Esophagus muscularis mucosa (tissue), 4 donors: ENCODE measurements around the gene HEYL. TPM values are rescaled to one million over a fixed set of nuclear protein-coding genes. Genes with fewer than 3 reads are reported as not detected.

ENCODE experiments used
- DNase-seq: peaks from one replicate; pipeline ENCODE4 v3.0.0-alpha.2; 2017; ENCODE audit errors: extremely low spot score
- H3K27ac ChIP-seq, 4 donors: fragments of 200-600 bp; sonication (generic); replicated peaks in 1 of 4; 1 replicate in 3 of 4; 2 replicates in 1 of 4; pipeline ENCODE4 v1.5.1; 2016 to 2019; ENCODE audit warnings: mild to moderate bottlenecking in 1 of 4
- H3K27me3 ChIP-seq, 4 donors: fragments of 200-600 bp; sonication (generic); one replicate each; pipeline versions ENCODE4 v1.5.1 to v1.6.0; 2016 to 2019
- H3K36me3 ChIP-seq, 4 donors: fragments of 200-600 bp; sonication (generic); one replicate each; pipeline ENCODE4 v1.5.1; 2016 to 2019
- H3K4me1 ChIP-seq, 4 donors: fragments of 200-600 bp; sonication (generic); one replicate each; pipeline ENCODE4 v1.5.1; 2016 to 2019
- H3K4me3 ChIP-seq, 4 donors: fragments of 200-600 bp; sonication (generic); 1 replicate in 2 of 4; 2 replicates in 2 of 4; pipeline ENCODE4 v1.5.1; 2016 to 2019; ENCODE audit warnings: mild to moderate bottlenecking in 4 of 4, moderate library complexity in 1 of 4
- H3K9me3 ChIP-seq, 4 donors: fragments of 200-600 bp; sonication (generic); 1 replicate in 3 of 4; 2 replicates in 1 of 4; pipeline ENCODE4 v1.5.1; 2016 to 2019
- EP300 ChIP-seq: sonication (generic); formaldehyde crosslinking; IDR thresholded peaks from one replicate; pipeline ENCODE4 v1.6.1; 2017; ENCODE audit warnings: antibody characterized with exemption
- POLR2A ChIP-seq: fragments of 450-650 bp; IDR thresholded peaks from one replicate; pipeline ENCODE4 v1.6.1; 2017; ENCODE audit warnings: antibody characterized with exemption, moderate library complexity, mild to moderate bottlenecking, low read depth
- POLR2AphosphoS5 ChIP-seq, 2 donors: sonication (generic); formaldehyde crosslinking; IDR thresholded peaks; one replicate each; pipeline ENCODE4 v1.6.1; 2017; ENCODE audit warnings: antibody characterized with exemption in 2 of 2
- WGBS: methylation state at CpG from one replicate; pipeline ENCODE4 v1.1.5; 2018; 5-methylcytosine and 5-hydroxymethylcytosine counted together
- intact Hi-C: fragments of 100-400 bp; cut with DNase I; formaldehyde crosslinking; loops from one replicate; pipeline ENCODE4 v1.15.1; 2023
- total RNA-seq, 4 donors: library from RNA; depleted of rRNA; stranded (reverse); fragments of >200 nt; gene quantifications; one replicate each; pipeline versions ENCODE4 v1.1.0 to v1.2.1, GENCODE V29; 2016
- TF ChIP-seq, protein P1 (sequence below), 3 experiments: fragments of 200-600 bp in 2 of 3; fragments of 450-650 bp in 1 of 3; sonication (generic) in 2 of 3; IDR thresholded peaks; one replicate each; pipeline ENCODE4 v1.5.1; 2017 to 2019; ENCODE audit warnings: antibody characterized with exemption in 3 of 3, mild to moderate bottlenecking in 2 of 3, moderate library complexity in 1 of 3

Gene HEYL
- total RNA-seq, 4 donors from 2014 or later: 5.6 to 8.8 (median 8.4) TPM

DNA sequence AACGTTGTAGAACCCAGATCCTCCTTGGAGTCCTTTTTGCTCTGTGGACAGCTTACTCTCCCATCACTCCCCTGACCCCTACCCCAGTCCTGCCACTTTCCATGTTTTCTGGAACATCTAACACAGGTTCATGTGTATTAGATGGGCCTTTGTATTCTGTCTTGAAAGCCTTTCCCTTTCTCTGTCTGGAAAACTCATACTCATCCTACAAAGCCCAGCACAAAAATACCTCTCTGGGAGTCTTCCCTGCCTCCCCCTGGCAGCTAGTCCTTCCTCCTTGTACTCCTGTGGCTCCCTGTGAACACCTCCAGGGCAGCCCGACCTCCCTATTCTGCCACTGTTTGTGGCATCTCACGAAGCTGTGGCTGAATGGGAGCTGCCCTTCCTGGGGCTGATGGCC lies 7.8 kb upstream of the HEYL start:
- H3K36me3 ChIP-seq: no peaks in the 10 kb centered on the region
- no peak for TF ChIP-seq POLR2A
- TF ChIP-seq, protein P1, sequence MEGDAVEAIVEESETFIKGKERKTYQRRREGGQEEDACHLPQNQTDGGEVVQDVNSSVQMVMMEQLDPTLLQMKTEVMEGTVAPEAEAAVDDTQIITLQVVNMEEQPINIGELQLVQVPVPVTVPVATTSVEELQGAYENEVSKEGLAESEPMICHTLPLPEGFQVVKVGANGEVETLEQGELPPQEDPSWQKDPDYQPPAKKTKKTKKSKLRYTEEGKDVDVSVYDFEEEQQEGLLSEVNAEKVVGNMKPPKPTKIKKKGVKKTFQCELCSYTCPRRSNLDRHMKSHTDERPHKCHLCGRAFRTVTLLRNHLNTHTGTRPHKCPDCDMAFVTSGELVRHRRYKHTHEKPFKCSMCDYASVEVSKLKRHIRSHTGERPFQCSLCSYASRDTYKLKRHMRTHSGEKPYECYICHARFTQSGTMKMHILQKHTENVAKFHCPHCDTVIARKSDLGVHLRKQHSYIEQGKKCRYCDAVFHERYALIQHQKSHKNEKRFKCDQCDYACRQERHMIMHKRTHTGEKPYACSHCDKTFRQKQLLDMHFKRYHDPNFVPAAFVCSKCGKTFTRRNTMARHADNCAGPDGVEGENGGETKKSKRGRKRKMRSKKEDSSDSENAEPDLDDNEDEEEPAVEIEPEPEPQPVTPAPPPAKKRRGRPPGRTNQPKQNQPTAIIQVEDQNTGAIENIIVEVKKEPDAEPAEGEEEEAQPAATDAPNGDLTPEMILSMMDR (IDR thresholded peaks at IDR 0.05): no peak
- no peak for TF ChIP-seq EP300
- TF ChIP-seq POLR2AphosphoS5 (IDR thresholded peaks at IDR 0.05): no peak
- intact Hi-C loops: no loop called here
- H3K27me3 ChIP-seq: peaks cover 0 to 5% (median 0%) of the 10 kb centered on the region in 4 donors
- no peak overlapping the region for H3K4me3 ChIP-seq
- peak overlapping the region; percentile 32 to 60 (median 44) for H3K27ac ChIP-seq
- no peaks in the 10 kb centered on the region for H3K9me3 ChIP-seq
- DNase-seq: no peak
- 79% methylated on average over 3 of the region's 3 CpGs for WGBS
- peaks cover 12 to 22% (median 20%) of the 10 kb centered on the region in 4 donors for H3K4me1 ChIP-seq

DNA sequence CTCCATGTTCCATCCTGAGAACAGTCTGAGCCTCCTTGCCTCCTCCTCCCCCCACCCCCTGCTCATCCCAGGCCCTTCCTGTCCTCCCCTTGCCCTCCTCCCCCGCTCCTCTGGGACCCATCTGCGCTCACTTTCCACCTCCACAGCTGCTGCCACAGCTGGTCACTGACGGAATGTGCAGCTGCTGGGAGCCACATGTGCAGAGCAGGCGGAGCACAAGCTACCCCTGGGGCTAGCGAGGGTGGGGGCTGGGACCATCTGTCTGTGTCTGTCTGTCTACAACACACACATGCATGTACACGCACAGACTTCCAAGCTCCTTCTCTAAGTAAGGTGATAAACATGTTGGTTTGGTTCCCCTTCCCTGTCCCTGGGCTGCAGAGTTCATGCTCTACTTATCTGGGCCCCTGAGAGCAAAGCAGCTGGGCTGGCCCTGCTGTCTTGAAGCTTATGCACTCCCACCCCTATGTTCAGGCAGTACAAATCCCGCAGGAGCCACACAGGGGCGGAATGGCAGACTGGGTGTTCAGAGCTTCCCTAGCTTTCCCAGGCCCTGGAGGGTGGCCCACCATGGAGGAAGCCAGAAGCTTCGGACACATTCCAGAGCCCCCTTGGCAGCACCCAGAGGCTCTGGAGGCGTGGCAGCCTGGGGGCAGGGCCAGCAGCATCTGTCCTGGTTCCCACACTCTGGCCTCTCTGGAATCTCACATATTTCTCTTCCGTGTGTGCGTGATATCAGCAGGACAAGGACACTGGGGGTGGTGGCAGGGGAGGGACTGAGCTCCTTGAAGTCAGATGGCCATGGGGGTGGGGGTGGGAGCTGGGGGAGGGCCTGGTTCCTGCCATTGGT lies 7.0 kb upstream of the HEYL start:
- Histone ChIP-seq H3K9me3 (no peaks in the 10 kb centered on the region), H3K36me3 (no peaks in the 10 kb centered on the region), H3K4me3 (no peak overlapping the region), H3K27me3 (peaks cover 0 to 5% (median 0%) of the 10 kb centered on the region in 4 donors), H3K27ac (peak overlapping the region; percentile 44 to 60 (median 44)), H3K4me1 (peaks cover 12 to 22% (median 19%) of the 10 kb centered on the region in 4 donors)
- WGBS: 58% methylated on average over 9 of the region's 12 CpGs
- TF ChIP-seq POLR2AphosphoS5 (IDR thresholded peaks at IDR 0.05): peak; percentile 68
- TF ChIP-seq, protein P1 (IDR thresholded peaks at IDR 0.05): no peak
- DNase-seq: no peak
- intact Hi-C loops: no loop called here

DNA sequence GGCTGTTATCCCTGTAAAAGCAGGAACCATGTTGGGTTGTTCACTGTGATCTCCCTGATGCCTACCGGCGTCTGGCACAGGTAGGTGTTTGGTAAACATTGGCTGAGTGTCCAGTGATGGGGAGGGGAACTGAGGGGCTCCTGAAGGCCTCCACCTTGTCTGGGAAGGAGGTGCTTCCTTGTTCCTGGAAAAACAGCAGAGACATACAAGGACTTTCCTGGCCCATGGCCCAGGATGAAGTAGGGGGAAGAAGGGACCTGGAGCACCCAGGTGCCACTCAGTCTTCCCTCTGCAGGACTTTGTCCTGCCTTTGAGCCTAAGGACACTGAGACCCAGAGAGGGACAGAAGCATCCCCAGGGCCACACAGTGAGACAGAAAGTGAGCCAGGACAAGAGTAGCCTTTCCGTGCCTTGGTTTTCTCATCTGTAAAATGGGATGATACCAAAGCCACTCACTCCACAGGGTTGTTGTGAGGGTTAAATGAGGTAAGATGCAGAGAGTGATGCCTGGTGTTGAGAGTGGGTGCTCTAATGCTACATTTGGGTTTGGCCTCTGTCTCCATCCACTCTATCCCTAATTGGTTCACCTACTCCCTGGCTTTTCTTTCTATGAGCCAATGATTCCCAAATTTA lies 6.1 kb upstream of the HEYL start:
- Histone ChIP-seq H3K4me1 (peaks cover 12 to 22% (median 18%) of the 10 kb centered on the region in 4 donors), H3K36me3 (no peaks in the 10 kb centered on the region), H3K27ac (peak overlapping the region in 1 of 4 donors; percentile 10), H3K9me3 (no peaks in the 10 kb centered on the region), H3K27me3 (peaks cover 0 to 10% (median under 1%) of the 10 kb centered on the region in 4 donors), H3K4me3 (no peak overlapping the region)
- TF ChIP-seq EP300: no peak
- no peak for TF ChIP-seq POLR2AphosphoS5 (IDR thresholded peaks at IDR 0.05)
- no peak for TF ChIP-seq POLR2A
- TF ChIP-seq, protein P1 (IDR thresholded peaks at IDR 0.05): no peak
- 92% methylated on average over 3 of the region's 3 CpGs for WGBS
- intact Hi-C loops: no loop called here
- DNase-seq: no peak

DNA sequence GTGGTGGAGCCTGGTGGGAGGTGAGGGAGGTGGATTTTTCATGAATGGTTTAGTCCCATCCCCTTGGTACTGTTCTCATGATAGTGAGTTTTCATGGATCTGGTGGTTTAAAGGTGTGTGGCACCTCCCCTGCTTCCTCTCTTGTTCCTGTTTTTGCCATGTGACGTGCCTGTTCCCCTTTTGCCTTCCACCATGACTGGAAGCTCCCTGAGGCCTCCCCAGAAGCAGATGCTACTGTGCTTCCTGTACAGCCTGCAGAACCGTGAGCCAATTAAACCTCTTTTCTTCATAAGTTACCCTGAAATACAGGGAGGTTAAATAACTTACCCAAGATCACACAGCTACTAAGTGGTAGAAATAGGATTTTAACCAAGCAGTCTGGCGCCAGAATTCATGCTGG lies 4.3 kb upstream of the HEYL start:
- H3K9me3 ChIP-seq: no peaks in the 10 kb centered on the region
- no peak overlapping the region for H3K27ac ChIP-seq
- no peak for DNase-seq

DNA sequence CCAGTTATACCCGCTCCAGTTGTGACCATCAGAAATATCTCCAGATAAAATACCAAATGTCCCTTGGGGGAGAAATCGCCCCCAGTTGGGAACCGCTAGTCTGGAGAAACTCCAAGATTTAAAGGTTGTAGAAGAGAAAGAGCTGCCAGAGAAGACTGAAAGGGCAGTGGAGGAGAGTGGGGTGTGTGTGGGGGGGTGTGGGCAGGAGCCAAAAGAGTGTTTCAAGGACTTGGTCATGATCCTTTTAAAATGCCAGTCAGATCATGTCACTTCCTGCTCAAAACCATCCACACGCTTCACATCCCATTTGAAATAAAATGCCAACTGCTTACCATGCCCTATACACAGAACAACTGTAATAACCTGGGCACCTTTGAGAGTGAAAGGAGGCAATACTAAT lies 3.4 kb upstream of the HEYL start:
- peaks cover 13 to 26% (median 21%) of the 10 kb centered on the region in 4 donors for H3K4me1 ChIP-seq
- H3K4me3 ChIP-seq: no peak overlapping the region
- H3K27me3 ChIP-seq: peaks cover 0 to 38% (median 17%) of the 10 kb centered on the region in 4 donors
- intact Hi-C loops: no loop called here
- no peak for TF ChIP-seq POLR2AphosphoS5 (IDR thresholded peaks at IDR 0.05)
- TF ChIP-seq POLR2A: no peak
- TF ChIP-seq, protein P1 (IDR thresholded peaks at IDR 0.05): no peak
- no peak for TF ChIP-seq EP300
- H3K36me3 ChIP-seq: no peaks in the 10 kb centered on the region
- 72% methylated on average over 4 of the region's 4 CpGs for WGBS
- no peaks in the 10 kb centered on the region for H3K9me3 ChIP-seq
- H3K27ac ChIP-seq: no peak overlapping the region
- DNase-seq: no peak

More for the DNA sequence above, 4.3 kb upstream of the HEYL start:
- no peaks in the 10 kb centered on the region for H3K36me3 ChIP-seq
- WGBS: 92% methylated on average over 3 of the region's 3 CpGs
- intact Hi-C loops: no loop called here
- TF ChIP-seq EP300: no peak
- no peak for TF ChIP-seq POLR2AphosphoS5 (IDR thresholded peaks at IDR 0.05)
- TF ChIP-seq POLR2A: no peak
- H3K4me1 ChIP-seq: peaks cover 17 to 27% (median 25%) of the 10 kb centered on the region in 4 donors
- no peak overlapping the region for H3K4me3 ChIP-seq
- peaks cover 0 to 29% (median 17%) of the 10 kb centered on the region in 4 donors for H3K27me3 ChIP-seq
